Measurements from ENCODE around the gene SVIP.

GRCh38 chr11:22832315-22833015 lies 2.9 kb upstream of the SVIP start:
- no peak for TF ChIP-seq EZH2 (IDR thresholded peaks at IDR 0.05; ENCODE audit: borderline replicate concordance)
- TF ChIP-seq CTCF (IDR thresholded peaks at IDR 0.05; ENCODE audit: poor library complexity) = no peak
- no peak for TF ChIP-seq EZH2phosphoT487 (IDR thresholded peaks at IDR 0.05; ENCODE audit: low read depth, severe bottlenecking, unreplicated experiment)
